OCI-LY3 (cell line): Measurements from ENCODE around the gene AZU1.

ENCODE experiments used
- EZH2phosphoT487 ChIP-seq: fragments of 200-600 bp; shearing (Covaris generic); IDR thresholded peaks from 2 replicates; pipeline ENCODE4 v1.6.1; 2018; ENCODE audit warnings: antibody characterized with exemption, mixed run types, low read depth
- TF ChIP-seq, protein P1 (sequence below): fragments of 200-600, 300-600 bp; sonication (generic); IDR thresholded peaks from 2 replicates; pipeline ENCODE4 v1.5.1; 2014; ENCODE audit warnings: antibody characterized with exemption, low read length, low read depth

DNA sequence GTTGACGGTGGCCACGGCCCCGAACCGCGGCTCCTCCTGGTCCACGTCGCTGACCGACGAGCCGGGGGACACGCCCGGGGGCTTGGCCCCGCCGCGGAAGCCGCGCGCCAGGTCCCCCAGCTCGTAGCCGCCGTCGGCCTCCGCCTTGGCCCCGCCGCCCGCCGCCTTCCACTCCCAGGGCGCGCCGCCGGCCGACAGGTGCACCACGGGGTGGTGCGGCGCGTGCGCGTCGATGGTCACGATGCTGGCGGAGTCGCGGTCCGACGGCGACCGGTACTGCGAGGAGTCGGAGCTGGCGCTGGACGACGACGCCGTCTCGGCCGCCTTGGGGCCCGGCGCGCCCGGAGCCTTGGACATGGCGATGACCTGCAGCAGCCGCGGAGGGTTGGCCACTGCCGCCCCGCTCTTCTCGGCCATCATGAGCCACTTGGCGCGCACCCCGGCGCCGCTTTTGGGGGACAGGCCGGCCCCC is 14.9 kb upstream of the AZU1 start:
- TF ChIP-seq, protein P1, sequence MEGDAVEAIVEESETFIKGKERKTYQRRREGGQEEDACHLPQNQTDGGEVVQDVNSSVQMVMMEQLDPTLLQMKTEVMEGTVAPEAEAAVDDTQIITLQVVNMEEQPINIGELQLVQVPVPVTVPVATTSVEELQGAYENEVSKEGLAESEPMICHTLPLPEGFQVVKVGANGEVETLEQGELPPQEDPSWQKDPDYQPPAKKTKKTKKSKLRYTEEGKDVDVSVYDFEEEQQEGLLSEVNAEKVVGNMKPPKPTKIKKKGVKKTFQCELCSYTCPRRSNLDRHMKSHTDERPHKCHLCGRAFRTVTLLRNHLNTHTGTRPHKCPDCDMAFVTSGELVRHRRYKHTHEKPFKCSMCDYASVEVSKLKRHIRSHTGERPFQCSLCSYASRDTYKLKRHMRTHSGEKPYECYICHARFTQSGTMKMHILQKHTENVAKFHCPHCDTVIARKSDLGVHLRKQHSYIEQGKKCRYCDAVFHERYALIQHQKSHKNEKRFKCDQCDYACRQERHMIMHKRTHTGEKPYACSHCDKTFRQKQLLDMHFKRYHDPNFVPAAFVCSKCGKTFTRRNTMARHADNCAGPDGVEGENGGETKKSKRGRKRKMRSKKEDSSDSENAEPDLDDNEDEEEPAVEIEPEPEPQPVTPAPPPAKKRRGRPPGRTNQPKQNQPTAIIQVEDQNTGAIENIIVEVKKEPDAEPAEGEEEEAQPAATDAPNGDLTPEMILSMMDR, result no peak
- TF ChIP-seq EZH2phosphoT487, result no peak
